HG03558 (cell line): ENCODE measurements around the gene CENPA.
"Not testable (repeated sequence)": the region's sequence is repeated elsewhere in the genome, so short reads cannot be mapped to it uniquely, and the experiment has no call there.

Source experiments
- ATAC-seq: cut with Tn5 transposase; IDR thresholded peaks from one replicate; pipeline ENCODE4 v1.9.1; 2021; ENCODE audit warnings: moderate number of reproducible peaks; ENCODE audit not compliant: unreplicated experiment; ENCODE audit errors: extremely low read depth

The CENPA gene

DNA sequence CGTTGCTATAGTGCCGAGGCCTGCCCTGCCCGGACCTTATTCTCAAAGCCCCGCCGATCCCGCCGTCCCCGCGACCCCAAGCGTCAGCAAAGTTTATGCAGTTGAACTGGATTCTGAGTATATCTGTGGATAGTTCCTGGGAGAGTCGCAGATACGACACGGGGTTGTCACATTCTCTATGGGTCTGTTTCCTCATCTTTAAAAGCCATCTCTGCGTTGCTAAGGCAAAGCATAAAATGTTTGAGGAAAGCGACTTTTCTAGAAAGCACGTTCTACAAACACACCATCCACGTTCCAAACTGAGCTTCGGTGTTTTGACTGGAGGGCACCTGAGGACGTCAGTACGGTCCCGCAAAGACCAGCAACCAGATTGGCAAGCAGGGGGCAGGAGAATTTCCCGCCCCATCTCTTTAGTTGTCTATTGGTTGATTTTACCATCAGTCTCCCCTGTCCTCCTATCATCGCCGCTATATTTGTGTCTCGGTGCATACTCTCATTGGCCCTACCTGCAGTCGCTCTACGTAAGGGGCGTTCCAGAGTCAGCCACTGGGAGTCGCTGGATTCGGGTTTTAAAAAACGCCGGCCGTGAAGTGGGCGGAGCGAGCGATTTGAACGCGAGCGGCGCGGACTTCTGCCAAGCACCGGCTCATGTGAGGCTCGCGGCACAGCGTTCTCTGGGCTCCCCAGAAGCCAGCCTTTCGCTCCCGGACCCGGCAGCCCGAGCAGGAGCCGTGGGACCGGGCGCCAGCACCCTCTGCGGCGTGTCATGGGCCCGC, at the start of gene CENPA:
CENPA (plus strand) TSS at position 626 of the 776 bp plus-strand sequence; CDS start at position 767, 141 bp downstream.
- ATAC-seq = peak; percentile 97

DNA sequence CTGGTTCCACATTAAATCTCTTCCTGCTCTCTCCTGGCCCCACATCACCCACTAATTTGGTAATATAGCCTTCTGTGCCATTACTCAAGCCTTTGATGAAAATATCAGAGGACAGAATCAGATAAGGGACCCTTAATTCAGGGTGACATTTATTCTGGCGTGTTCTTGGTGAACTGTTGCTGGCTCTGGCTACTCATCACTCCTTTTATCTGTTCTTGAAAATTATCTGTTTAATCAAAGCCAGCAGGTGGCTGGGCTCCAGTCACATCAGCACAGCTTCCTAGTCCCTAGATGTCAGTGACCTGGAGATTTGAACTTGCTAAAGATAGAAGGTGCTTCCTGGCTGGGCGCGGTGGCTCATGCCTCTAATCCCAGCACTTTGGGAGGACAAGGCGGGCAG, 48.6 kb upstream of the CENPA start:
- no peak for ATAC-seq

DNA sequence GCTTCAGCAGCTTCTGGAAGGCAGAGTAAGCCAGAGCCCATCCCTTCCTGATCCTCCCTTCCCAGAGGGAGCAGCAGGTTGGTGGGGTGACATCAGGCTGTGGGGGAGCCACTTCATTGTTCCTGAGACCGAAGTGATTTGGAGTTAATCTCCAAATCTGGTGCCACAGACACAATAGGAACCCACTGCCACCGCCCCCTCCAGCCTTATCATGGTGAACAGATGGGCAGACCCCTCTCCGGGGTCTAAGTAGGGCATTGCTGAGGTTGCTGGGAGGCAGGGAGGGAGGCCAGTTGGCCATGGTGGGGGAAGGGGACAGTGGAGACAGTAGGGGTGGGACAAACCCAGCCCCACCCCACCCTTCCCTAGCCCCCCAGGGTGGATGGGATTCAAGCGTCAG, 47.4 kb upstream of the CENPA start:
- ATAC-seq = no peak

DNA sequence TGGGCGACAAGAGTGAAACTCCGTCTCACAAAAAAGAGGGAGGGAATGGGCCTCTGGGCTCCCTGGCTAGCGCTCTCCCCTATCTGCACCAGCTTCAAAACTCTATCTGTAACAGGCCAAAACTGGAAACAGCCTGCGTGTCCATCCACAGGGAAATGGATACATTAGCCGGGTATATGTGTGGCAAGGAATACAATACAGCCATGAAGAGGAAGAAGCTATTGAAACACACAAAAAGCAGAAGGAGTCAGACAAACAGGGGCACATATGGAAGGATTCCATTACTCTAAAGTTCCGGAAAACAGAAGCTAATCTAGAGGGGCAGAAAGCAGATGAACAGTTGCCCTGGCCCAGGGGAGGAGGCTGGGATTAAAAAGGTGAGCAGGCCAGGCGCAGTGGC, 46.3 kb upstream of the CENPA start:
- no peak for ATAC-seq

DNA sequence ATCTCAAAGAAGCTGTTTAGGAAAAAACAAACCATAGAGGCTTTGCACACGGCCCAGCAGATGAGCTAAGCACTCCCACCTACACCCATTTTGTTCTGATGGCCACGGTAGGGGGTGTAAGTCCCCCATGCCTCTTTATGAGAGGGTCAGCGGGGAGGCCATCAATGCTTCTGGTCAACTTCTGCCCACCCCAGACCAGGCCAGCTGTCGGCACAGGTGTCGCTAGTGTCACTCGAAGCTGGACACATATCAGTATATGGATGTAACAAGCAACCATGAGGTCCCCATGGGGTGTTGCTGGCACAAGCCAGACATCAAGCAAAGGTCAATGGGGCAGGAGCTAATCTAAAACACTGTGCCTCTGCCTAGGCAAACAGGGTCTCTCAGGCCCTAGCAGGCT, 45.5 kb upstream of the CENPA start:
- ATAC-seq = no peak

DNA sequence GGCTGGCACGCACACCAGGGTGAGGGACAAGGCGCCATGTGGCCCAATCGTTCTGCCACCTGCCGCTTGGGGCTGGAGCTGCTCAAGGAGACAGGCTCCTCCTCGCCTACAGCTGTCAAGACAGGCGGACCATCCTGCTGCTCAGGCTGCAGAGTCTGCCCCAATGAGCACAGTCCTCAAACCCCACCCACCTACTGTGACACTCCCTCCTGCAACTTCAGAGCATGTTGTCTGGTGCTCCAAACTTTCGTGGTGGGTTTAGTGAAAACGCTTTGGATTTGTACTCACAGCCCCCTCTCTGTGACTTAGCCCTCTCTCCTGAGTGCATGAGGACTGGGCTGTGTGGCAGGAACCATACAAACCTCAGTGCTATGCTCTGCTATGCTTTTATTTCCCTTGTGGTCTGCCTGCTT, 45.0 kb upstream of the CENPA start:
- ATAC-seq = no peak

DNA sequence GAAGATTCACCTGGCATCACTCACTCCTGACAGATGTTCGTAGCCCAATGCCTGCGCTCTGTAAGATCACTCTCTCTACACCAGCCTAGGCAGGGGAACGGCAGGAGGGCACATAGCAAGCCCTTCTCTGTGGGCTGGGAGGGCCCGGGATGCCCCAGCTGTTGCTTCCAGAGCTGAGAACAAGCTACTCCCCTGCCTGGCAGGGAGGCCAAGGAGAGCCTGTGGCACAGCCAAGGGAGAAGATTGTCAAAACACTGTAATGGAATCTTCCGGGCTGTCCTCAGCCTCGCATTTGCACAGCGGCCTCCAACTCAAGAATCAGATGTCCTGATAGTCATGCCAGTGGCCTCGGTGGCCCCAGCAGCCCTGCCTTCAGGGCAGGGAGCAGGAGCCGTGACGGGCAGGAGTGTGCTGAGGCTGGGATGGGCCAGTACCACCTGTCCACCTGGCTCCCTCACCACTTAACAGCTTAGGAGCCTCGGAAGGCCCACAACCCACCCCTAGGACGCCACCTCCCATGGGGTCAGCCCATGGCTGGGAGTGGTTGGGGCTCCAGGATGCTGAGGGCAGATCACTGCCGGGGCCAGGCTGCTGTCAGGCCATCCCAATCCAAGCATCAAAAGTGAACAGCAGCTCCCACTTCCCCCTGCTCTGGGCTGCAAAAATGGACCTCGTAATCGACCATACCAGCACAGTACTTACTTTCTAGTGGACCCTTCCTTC, 43.6 kb upstream of the CENPA start:
- ATAC-seq = no peak

DNA sequence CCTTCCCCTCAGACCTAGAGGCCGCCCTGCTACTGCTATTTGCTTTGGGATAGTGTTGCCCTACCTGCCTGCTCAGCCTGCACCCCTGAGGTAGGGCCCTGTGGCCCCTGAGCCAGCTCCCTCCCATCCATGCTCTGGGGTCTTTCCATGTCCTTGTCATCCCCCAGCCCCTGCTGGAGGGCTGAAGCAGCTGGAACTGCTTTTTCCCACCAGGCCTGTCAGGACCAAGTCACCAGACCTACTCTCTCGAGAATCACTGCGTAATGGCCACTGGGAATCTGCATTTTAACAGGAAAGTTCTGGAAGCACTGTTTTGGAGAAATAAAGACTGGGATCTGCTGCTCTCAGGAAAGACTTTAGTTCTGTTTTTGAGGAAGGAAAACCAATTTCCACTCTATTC, 42.0 kb upstream of the CENPA start:
- no peak for ATAC-seq

DNA sequence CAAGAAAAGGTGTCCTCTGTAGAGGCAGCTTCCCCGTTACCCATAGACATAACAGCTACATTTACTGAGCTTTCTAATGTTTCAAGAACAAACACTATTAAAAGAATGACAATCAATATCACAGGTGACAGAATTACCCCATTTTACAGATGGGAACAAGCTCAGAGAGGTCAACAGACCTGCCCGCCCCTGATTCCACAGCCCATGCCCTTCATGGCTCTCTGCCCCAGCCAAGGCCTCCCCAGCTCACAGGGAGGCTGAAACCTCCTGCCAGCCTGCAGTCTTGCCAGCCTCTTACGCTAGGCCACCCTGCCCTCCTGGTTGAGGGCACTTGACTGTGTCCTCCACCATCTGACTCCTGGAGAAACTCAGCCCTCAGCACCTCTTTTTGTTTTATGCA, 40.9 kb upstream of the CENPA start:
- no peak for ATAC-seq

DNA sequence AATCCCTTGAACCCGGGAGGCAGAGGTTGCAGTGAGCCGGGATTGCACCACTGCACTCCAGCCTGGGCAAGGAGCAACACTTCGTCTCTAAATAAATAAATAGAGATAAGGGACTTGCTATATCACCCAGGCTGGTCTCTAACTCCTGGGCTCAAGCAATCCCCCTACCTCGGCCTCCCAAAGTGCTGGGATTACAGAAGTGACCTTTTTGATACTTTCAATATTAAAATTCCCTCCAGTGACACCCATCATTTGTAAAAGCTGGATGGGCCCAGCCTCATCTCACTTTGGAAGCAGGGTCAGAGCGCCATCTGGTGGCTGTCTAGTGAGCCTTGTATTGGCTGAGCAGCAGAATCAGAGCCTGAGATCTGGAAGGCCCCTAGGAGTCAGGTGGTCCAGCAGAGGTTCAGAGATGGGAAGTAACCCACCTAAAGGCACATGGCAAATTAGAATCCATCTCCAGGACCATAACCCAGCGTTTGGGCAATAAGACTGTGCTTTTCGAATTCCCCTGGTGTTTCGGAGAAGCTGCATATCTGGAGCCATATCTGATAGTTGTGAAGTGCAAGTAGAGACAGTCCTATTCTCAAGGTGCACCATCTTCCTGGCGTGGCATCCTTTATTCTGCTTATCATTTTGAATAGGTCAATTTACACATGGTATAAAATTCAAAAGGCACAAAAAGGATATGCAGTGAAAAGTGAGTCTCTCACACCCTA, 40.1 kb upstream of the CENPA start:
- ATAC-seq = no peak

DNA sequence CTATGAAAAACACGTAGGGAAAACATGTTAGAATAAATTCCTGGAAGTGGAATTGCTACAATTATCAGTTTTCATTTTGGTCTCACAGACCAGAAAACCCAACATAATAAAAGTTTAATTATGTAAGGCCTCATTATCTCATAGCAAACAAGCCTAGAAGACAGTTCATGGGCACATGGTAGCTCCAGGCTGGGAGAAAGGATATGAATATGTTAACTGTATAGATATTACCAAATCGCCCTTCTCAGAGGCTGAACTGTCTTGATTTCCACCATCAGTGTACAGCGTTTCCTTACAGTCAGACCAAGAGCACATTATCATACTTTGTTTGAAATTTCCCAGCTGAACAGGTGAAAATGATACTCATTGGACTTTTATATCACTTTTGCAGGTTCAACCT, 38.9 kb upstream of the CENPA start:
- no peak for ATAC-seq

DNA sequence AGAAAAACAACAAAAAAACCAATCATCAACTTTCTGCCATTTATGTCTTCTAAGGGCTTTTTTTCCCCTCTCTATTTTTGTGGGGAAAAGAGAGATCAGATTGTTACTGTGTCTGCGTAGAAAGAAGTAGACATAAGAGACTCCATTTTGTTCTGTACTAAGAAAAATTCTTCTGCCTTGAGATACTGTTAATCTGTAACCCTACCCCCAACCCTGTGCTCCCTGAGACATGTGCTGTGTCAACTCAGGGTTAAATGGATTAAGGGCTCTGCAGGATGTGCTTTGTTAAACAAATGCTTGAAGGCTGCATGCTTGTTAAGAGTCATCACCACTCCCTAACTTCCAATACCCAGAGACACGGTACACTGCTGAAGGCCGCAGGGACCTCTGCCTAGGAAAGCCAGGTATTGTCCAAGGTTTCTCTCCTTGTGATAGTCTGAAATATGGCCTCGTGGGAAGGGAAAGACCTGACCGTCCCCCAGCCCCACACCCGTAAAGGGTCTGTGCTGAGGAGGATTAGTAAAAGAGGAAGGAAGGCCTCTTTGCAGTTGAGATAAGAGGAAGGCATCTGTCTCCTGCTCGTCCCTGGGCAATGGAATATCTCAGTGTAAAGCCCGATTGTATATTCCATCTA, 36.0 kb upstream of the CENPA start:
- ATAC-seq = not testable (repeated sequence)

DNA sequence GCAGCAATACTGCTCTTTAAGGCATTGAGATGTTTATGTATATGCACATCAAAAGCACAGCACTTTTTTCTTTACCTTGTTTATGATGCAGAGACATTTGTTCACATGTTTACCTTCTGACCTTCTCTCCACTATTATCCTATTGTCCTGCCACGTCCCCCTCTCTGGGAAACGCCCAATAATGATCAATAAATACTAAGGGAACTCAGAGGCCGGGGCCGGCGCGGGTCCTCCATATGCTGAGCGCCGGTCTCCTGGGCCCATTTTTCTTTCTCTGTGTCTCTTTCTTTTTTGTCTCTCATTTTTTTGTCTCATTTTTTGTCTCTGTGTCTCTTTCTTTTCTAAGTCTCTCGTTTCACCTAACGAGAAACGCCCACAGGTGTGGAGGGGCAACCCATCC, 35.4 kb upstream of the CENPA start:
- not testable (repeated sequence) for ATAC-seq

DNA sequence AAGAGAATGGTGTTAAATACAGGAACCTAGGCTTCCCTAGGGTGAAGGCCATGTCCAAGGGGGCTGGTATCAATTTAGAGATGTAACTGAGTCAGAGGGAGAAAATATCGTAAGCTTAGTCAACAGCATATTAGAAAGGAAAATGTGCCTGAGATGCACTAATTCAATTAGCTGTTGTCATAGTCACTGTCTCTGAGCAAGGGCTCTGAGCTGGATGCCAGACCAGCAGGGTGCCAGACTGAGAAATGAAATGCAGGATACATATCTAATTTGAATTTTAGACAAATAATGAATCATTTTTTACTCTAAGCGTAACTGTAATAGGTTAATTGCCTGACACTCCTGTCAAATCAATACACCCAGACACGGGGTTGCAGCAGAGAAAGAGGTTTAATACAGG, 33.2 kb upstream of the CENPA start:
- ATAC-seq = no peak

DNA sequence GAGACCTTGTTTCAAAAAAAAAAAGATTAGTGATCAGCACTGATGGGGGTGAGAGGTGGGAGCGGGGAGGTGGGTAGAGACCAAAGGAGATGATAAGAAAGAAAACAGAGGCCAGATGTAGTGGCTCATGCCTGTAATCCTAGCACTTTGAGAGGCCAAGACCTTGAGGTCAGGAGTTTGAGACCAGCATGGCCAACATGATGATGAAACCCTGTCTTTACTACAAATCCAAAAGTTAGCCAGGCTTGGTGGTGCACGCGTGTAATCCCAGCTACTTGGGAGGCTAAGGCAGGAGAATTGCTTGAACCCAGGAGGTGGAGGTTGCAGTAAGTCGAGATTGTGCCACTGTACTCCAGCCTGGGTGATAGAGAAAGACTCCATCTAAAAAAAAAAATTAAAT, 31.3 kb upstream of the CENPA start:
- no peak for ATAC-seq

DNA sequence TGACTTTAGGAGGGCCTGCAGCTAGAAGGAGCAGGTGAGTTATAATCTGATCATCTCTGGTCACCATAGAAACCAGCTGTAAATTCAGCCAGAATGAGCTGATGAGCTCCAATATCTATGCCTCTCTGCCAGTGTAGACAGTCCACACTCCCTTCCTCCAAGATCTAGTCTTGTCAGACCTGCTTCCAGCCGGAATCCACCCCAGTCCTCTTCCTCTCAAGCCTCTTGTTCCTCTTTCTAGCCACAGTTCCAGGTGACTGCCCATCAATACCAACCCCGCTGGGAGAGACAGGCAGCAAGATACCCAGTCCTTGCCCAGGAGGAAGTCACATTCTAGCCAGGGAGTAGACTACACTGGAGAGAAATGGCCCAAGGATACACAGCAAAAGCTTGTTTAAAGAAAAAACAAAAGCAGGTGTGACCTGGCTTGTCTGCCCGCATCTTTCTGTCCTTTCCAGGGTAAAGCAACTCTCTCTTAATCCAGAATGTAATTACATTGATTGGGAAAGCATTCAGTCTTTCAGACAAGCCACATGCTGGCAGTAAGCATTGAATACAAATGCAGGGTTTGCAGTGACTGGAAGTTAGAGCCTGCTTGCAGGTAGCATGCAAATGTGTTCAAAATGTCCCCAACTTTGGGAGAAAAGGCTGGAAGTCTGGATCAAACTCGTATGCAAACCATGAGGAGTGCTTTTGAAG, 30.7 kb upstream of the CENPA start:
- no peak for ATAC-seq

DNA sequence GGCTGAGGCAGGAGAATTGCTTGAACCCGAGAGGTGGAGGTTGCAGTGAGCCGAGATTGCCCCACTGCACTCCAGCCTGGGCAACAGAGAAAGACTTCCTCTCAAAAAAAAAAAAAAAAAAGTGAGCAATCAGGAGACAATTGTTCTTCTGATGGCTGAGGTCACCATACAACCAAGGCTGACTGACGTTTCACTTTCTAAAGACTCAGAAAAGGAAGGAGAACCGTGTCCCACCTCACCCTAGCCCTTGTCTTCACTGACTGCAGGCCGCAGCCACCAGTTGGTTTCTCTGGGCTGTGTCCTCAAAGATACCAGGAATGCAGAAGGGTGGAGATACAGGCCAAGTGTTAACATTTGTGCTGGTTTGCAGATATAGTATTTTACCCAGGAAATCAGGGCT, 29.5 kb upstream of the CENPA start:
- ATAC-seq = no peak

DNA sequence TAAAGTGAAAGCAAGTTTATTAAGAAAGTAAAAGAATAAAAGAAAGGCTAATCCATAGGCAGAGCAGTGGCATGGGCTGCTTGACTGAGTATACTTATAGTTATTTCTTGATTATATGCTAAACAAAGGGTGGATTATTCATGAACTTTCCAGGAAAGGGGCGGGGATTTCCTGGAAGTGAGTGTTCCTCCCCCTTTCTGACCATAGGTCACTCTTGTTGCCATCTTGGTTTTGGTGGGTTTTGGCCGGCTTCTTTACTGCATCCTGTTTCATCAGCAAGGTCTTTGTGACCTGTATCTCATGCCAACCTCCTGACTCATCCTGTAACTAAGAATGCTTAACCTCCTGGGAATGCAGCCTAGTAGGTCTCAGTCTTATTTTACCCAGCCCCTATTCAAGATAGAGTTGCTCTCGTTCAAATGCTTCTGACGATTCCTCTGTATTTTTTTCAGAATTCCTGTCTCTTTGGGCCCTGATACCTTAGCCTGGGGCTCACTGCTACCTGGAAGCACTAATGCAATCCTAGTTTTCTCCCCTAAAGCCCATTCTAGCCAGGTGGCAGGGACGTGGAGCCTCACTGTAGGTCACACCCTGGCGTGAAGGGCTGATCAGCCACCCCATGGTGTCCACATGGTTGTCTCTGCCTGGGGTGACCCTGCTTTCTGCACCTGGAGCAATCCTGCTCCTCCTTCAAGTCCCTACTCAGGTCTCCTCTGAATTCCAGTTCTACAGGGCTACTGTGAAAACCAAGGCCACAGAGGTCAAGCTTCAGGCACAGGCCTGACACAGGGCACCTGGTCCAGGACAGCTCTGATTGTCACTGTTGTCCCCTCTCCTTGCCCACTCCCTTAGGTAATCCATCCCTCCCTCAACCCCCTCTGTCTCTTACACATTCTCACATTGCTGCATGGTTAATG, 27.7 kb upstream of the CENPA start:
- ATAC-seq = no peak

DNA sequence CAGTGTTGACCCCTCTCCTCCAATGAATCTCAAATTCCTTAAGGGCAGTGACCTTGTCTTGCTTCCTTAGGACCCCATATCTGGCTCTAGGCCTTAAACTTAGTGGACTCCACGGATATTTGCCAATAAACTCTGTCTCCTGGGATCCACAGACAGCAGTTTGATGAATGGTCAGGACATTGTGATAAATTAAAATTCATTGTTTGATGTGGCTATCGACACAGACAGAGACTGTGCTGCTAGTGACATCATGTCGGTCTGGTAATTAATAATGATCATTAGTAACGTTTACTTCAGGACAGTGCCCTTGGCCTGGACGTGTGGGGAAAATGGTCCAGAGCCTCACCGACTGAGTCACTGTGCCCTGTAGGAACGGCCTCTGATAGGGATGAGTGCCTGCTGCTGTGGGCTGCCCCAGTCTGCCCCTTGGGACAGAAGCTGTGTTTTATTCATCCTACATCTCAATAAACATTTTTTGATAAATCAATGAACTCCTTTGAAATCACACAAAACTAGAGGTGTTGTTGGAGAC, 27.0 kb upstream of the CENPA start:
- ATAC-seq = no peak
